Stomach (tissue), 4 donors: Measurements from ENCODE around the gene TUBA4B.

ENCODE experiments used
- CTCF ChIP-seq, 7 experiments: fragments of 450-650 bp in 4 of 7; fragments of 200-600 bp in 3 of 7; sonication (generic) in 3 of 7; IDR thresholded peaks; one replicate each; pipeline ENCODE4 v1.5.1; 2016 to 2019; ENCODE audit warnings: antibody characterized with exemption in 7 of 7, control low read depth in 2 of 7, mild to moderate bottlenecking in 1 of 7
- POLR2AphosphoS5 ChIP-seq, 3 donors: sonication (generic); formaldehyde crosslinking; IDR thresholded peaks; one replicate each; pipeline ENCODE4 v1.6.1; 2016; ENCODE audit warnings: antibody characterized with exemption in 3 of 3

- TF ChIP-seq CTCF (IDR thresholded peaks at IDR 0.05) = no peak
- TF ChIP-seq POLR2AphosphoS5 (IDR thresholded peaks at IDR 0.05) = no peak
Measured at GRCh38 chr2:219308142-219309101, 55.4 kb downstream of the TUBA4B start.
